Activated T-cell treated with anti-CD3 and anti-CD28 coated beads for 48 hours (primary cell): ENCODE results near the gene VILL.
"Not testable (repeated sequence)": the region's sequence is repeated elsewhere in the genome, so short reads cannot be mapped to it uniquely, and the experiment has no call there.

Source experiments
- DNase-seq: peaks from one replicate; pipeline ENCODE4 v3.0.0-alpha.2; 2020; ENCODE audit warnings: low read depth

The VILL gene

GRCh38 chr3:38017445-38018295, 27.1 kb downstream of the VILL start:
- no peak for DNase-seq

DNA sequence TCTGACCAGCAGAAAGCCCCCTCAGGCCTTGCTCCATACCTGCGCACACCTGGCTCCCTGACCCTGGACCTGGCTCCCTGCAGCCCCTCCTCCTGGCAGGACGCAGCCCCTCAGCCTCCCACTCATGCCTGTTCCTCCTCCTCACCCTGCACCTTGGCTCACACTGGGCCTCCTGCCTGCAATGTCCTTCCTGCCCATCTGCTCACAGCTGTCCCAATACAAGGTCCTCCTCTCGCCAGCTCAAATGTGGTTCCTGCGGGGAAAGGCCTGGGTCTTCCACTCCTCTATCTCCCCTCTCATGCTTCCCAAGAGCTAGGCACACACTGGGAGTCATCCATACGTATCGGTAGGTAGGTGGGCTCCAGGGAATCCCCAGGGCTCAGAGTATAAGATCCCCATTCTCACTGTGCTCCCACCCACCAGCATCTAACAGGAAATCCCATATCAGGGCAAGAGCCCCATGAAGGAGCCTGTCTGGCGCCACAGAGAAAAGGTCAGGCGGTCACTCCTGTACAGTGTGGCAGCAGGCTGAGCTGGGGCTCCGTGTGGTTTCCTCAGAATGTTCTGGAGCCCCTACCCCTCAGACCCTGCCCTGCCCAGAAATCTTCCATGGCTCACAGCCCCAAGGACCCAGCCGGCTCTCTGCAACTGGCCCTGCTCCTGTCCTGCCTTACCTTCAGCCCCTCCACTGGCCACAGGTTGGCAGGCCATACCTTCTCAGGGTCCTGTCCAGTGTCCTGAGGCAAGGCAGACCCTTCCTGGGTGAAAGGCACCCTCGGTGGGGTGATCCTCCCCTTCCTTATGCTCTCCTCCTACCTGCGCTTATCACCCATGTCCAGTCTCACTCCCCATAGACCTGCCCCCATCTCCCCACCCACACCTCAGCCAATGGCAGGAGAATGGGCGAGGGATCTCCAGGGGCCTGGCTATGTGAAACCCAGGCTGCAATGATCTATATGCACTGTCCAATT, 28.0 kb downstream of the VILL start:
- no peak for DNase-seq

DNA sequence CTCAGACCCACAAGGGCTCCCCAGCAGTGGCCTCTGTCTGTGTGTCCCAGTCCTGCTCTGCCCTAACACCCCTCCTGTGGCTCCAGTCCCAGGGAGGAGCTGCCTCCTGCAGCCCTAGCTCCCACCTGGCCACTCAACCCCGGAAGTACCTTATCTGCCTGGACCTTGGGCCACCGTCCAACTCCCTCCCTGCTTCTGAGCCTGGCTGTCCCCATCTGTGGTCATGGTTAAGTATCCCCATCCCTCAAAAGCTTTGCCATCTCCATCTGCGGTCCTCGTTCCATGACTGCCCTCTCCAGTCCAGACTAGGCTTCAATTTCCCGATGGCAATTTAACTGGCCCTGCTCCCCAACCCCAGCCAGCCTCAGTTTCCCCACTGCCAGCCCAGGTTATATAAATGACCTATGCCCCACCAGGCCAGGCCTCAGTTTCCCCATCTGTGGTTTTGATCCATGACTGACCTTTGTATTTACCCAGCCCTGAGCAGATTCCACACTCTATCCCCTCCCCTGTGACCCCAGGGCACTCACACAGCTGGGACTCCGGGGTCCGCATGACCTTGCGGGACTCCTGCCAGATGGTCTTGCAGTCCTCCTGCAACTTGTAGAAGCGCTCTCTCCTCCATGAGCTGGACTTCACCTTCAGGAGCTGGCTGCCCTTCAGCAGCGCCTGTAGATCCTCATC, 29.2 kb downstream of the VILL start:
- no peak for DNase-seq

GRCh38 chr3:38020342-38020726, 29.7 kb downstream of the VILL start:
- no peak for DNase-seq

GRCh38 chr3:38021196-38021595, 30.6 kb downstream of the VILL start:
- no peak for DNase-seq

GRCh38 chr3:38022301-38022700, 31.7 kb downstream of the VILL start:
- no peak for DNase-seq

DNA sequence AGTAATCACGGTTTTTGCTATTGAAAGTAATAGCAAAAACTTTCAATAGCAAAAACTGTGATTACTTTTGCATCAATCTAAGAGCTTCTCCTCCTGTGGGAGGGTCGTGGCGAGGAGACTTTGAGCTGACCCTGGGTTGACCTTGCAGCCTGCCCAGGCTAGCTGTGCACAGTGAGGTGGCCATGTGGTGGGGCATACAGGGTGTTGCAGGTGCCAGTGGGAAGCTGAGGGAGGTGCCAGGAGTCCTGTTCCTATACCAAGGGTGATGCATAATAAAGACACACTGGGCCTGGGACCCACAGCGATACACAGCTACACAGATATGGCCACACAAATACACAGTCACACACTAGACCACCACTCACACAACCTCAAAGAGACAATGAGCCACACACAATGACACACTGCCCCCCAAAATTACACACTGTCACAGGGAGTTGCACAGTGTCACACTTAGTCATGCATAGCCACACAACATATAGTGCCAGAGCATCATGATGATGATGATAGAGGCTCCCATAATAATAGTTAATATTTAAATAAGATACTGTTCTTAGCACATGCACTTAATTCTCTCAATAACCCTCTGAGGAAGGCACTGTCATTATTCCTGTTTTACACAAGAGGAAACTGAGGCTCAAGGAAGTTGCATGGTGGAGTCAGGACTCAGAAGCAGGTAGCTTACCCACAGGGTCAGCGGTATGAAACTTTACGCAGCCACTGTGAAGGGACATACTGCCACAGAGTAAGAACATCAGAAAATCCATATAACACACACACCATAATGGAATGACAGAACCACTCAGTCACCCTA, 32.5 kb downstream of the VILL start:
- no peak for DNase-seq

GRCh38 chr3:38026856-38027255, 36.3 kb downstream of the VILL start:
- no peak for DNase-seq

DNA sequence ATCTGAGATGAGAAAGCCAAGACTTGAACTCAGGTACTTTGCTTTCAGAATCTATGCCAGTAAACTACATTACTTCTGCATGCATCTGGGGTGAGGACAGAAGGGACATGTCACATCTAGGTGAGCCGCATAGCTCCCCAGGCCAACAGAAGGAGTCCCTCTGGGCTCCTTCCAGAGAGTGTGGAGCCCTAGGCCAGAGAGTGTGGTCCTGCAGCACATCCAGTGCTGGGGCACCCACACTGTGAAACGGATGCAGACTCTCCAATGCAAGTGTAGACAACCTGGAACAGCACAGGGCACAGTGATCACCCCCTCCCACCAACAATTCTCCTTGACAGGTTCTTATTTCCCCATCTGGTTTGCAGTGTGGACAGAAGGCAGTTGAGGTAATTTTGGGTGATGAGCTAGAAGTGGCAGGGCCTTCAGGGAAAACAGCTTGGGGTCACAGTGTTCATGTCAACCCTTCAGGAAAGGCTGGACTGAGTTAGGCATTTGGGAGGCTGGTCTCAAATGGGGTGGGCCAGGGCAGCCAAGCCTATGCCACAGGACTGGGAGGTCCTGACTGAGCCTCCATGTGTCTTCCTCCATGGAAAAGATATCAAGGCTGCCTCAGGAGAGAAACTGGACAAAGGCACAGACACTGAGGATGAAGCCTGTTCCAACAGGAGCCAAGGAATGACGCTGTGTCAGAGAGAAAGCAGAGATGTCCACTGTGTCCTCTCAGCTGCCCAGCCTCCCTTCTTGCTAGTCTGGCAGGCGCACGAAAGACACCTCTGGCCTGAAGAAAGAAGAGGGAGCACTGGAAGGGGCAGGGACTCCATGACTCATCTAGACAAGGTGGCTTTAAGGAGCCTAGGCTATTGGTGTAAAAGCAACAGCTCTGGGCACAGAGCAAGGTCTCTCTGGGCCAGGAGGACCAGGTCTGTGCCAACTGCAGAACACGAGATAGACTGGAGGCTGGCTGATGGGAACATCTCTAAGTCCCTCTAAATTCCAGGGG, 37.2 kb downstream of the VILL start:
- no peak for DNase-seq

DNA sequence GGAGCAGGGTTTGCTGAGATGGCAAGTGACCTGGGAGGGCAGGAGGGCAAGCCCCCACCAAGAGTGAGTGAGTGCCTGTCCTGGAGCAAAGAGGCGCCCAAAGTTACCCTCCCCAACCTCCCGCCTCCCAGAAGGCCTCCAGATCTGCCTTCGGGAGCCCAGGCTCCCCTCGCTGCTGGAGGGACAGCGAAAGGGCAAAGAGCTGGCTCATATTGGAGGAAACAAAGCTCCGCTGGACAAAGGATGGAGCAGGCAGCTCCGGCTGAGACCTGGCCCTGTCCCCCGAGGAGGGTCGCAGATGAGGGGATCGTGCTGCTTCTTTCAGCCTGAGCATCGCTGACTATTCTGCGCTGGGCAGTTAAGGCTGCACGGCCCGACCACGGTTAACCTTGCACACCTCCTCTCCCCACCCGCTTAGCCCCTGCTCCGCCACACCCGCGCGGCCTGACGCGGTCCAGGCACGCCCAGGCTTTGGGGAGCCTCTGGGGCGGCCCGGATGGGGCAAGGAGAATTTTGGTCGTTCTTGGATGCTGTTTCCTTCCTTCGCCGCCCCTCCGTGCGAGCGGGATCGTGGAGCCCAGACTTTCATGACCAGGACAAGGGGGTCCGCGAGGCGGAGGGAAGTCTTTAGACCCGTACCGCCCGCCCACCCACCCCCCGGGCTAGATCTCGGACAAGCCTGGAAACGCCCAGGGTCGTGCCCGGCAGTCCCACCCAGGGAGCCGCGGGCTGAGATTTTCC, 38.2 kb downstream of the VILL start:
- DNase-seq, result no peak

DNA sequence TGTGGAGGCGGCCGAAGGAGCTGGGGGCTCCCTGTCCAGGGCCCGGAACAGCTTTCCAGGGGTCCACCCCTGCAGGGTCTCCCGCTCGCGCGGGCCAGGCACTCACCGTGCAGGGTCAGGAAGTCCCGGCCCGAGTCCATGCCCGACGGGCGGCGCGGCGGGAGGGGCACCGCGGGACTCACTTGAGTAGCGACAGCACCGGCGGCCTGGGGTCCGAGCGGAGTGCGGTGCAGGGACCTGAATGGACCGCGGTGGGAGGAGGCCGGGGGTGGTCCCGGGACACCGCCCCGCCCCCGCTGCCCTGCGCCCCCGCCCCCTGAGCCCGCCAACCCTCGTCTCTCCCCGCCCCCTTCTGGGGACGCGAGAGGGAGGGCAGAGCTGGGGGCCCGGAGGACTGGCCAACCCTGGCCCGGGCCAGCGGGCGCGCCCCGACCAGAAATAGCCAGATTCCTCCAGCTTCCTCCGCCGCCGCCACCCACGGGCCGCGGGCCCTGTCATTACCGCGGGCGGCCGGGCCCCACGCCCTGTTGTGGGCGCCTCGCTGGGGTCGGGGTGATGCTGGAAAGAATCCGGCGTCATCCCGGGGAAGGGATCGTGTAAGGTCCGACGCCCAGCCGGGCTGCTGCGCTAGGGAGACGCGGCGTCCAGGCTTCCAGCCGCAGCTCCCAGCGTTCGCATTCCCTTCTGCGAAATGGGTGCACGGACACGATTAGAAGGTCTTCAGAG, 39.0 kb downstream of the VILL start, which contains the start of gene PLCD1:
Gene PLCD1 (minus strand): TSS at position 243 of the 726 bp plus-strand sequence. CDS start 103 bp downstream, at position 140.
- peak; percentile 15 for DNase-seq

DNA sequence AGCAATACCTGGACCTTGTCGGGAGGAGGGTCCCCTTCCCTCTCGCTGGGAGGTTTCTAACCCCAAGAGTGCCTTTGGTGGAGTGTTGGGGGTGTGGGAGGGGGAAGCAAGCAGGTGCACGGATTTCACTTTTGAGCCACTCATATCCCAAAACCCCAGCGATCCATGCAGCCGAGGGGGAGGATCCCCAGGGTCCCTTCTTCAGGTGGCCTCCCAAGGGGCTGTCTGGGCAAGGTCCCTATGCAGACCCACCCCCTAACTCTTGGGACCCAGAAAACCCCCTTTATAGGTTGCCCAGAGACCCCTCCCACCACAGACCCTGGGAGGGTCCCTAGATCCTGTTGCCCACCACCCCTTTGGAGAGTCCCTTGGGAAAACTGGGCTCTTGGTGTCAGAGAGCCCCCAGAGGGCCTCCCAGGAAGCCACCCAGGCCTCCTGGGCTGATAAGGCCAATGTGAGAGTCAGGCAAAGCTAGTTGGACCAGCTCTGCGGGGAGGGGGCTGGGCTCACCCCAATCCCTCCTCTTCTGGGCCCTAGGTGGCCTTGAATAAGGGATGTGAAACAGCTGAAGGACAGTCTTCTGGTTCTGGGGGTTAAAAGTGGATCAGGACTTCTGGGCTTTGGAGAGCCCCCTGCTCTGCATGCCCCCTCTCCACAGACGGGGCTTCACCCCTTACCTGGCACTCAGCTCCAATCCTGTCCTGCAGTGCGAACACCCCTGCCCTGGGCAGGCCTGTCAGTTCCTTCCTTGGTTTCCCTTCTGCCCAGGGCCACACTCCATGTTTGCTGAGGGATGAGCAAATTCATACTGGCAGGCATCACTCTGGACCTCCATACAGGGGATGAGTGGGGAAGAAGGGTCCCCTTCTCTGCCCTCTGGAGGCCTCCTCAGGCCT, 39.8 kb downstream of the VILL start:
- no peak for DNase-seq

- DNase-seq, result peak; percentile 17
Observed at GRCh38 chr3:38031022-38031994, 40.7 kb downstream of the VILL start.

- no peak for DNase-seq
Observed at GRCh38 chr3:38032328-38032865, 41.8 kb downstream of the VILL start.

DNA sequence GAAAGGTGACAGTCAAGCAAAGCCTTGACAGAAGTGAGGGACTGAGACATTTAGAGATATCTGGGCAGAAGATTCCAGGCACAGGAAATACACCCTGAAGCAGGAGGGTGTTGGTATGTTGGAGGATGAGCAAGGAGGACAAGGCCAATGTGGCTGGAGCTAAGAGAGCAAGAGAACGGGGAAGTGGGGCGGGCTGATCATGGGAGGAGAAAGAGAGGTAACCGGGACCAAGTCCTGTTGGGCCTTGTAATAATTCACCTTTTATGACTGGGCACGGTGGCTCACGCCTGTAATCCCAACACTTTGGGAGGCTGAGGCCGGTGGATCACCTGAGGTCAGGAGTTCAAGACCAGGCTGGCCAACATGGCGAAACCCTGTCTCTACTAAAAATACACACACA, 43.0 kb downstream of the VILL start:
- not testable (repeated sequence) for DNase-seq

- DNase-seq, result not testable (repeated sequence)
Observed at GRCh38 chr3:38034335-38034734, 43.7 kb downstream of the VILL start.
